ENCODE results near the gene SLC38A8. TPM values are rescaled to one million over a fixed set of nuclear protein-coding genes. Genes with fewer than 3 reads are reported as not detected.

SLC38A8 gene
- total RNA-seq, 1 experiment from 2014 or later: not detected

GRCh38 chr16:84059111-84059510 is 16.5 kb upstream of the SLC38A8 start:
- Histone ChIP-seq H3K36me3 (ENCODE audit: control insufficient read depth, insufficient read depth, low read length) (peaks cover 4% of the 10 kb centered on the region; the same call in 1 of the 2 replicates), H3K4me1 (ENCODE audit: control insufficient read depth, insufficient read depth, low read length) (no peaks in the 10 kb centered on the region), H3K9me3 (ENCODE audit: control insufficient read depth, insufficient read depth, low read depth, low read length) (no peaks in the 10 kb centered on the region), H3K27me3 (ENCODE audit: control insufficient read depth, insufficient read depth, low read length) (no peaks in the 10 kb centered on the region), H3K4me3 (ENCODE audit: low read depth in 2 of 2, low read length in 2 of 2) (no peak overlapping the region), H3K27ac (ENCODE audit: low read length) (no peak overlapping the region)
- ChIA-PET POLR2A (no interaction called here), CTCF (no interaction called here)
- BruUV-seq (replicated peaks): no TSS peak
- DNase-seq (ENCODE audit: low read depth, low spot score): no peak
- ATAC-seq: no peak
- in situ Hi-C loops (cut with HindIII; ENCODE audit: low pct_unique_long_range_greater_than_20kb, low sequenced_read_pairs) (no loop called here), intact Hi-C loops (cut with micrococcal nuclease; ENCODE audit: unreplicated experiment) (no loop called here)
- no peak for TF ChIP-seq SIN3A (IDR thresholded peaks at IDR 0.05; ENCODE audit: borderline replicate concordance, insufficient read depth, low read depth, low read length)
- no peak for TF ChIP-seq REST (IDR thresholded peaks at IDR 0.05; ENCODE audit: insufficient read depth in 1 of 2, low read depth in 2 of 2, low read length in 1 of 2)
- no peak for TF ChIP-seq POLR2AphosphoS5 (IDR thresholded peaks at IDR 0.05; ENCODE audit: low read depth, low read length)
- no peak for TF ChIP-seq TCF7L2 (IDR thresholded peaks at IDR 0.05; ENCODE audit: low read depth, low read length)
- TF ChIP-seq CTCF (IDR thresholded peaks at IDR 0.05): no peak

GRCh38 chr16:84058664-84059063 is 16.1 kb upstream of the SLC38A8 start:
- CTCF ChIA-PET: no interaction called here
- no peak for ATAC-seq
- no peak overlapping the region for H3K27ac ChIP-seq (ENCODE audit: low read length)
- H3K4me3 ChIP-seq (ENCODE audit: low read depth in 2 of 2, low read length in 2 of 2): no peak overlapping the region
- no peaks in the 10 kb centered on the region for H3K4me1 ChIP-seq (ENCODE audit: control insufficient read depth, insufficient read depth, low read length)
- H3K9me3 ChIP-seq (ENCODE audit: control insufficient read depth, insufficient read depth, low read depth, low read length): no peaks in the 10 kb centered on the region
- TF ChIP-seq POLR2AphosphoS5 (IDR thresholded peaks at IDR 0.05; ENCODE audit: low read depth, low read length): no peak
- TF ChIP-seq TCF7L2 (IDR thresholded peaks at IDR 0.05; ENCODE audit: low read depth, low read length): no peak
- no peak for TF ChIP-seq CTCF (IDR thresholded peaks at IDR 0.05)
- TF ChIP-seq REST (IDR thresholded peaks at IDR 0.05; ENCODE audit: insufficient read depth in 1 of 2, low read depth in 2 of 2, low read length in 1 of 2): no peak
- TF ChIP-seq SIN3A (IDR thresholded peaks at IDR 0.05; ENCODE audit: borderline replicate concordance, insufficient read depth, low read depth, low read length): no peak
- DNase-seq (ENCODE audit: low read depth, low spot score): no peak
- POLR2A ChIA-PET: no interaction called here
- H3K36me3 ChIP-seq (ENCODE audit: control insufficient read depth, insufficient read depth, low read length): peaks cover 3% of the 10 kb centered on the region; the same call in 1 of the 2 replicates
- H3K27me3 ChIP-seq (ENCODE audit: control insufficient read depth, insufficient read depth, low read length): no peaks in the 10 kb centered on the region
- intact Hi-C loops (cut with micrococcal nuclease; ENCODE audit: unreplicated experiment): no loop called here
- no TSS peak for BruUV-seq (replicated peaks)
- in situ Hi-C loops (cut with HindIII; ENCODE audit: low pct_unique_long_range_greater_than_20kb, low sequenced_read_pairs): no loop called here

All from Panc1 (cell line).